GM18519 (cell line): ENCODE measurements around the gene RNF215.
A peak's percentile ranks its signal among the peaks of the same experiment; 100 is the strongest.
"Not testable (repeated sequence)": the region's sequence is repeated elsewhere in the genome, so short reads cannot be mapped to it uniquely, and the experiment has no call there.

Experiments
- ATAC-seq: cut with Tn5 transposase; IDR thresholded peaks from one replicate; pipeline ENCODE4 v1.9.1; 2021; ENCODE audit warnings: mild to moderate bottlenecking, moderate library complexity; ENCODE audit not compliant: unreplicated experiment, low FRiP score

The RNF215 gene

DNA sequence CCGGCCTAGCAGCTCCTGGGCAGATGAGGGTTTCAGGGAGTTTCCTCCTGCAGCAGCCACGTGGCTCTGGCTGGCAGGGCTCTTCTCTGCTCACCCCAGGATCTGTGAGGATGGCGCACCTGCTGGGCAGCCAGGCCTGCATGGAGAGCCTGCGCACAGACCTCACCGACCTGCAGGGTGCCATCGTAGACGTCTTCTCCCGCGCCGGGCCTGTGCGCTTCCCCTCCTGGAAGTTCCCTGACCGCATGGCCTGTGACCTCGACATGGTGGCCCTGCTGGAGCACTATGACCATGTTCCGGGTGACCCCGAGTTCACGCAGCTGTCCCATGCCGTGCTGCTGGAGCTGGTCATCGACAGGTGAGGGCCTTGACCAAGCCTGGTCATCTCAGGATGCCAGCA is 21.3 kb downstream of the RNF215 start:
- no peak for ATAC-seq

DNA sequence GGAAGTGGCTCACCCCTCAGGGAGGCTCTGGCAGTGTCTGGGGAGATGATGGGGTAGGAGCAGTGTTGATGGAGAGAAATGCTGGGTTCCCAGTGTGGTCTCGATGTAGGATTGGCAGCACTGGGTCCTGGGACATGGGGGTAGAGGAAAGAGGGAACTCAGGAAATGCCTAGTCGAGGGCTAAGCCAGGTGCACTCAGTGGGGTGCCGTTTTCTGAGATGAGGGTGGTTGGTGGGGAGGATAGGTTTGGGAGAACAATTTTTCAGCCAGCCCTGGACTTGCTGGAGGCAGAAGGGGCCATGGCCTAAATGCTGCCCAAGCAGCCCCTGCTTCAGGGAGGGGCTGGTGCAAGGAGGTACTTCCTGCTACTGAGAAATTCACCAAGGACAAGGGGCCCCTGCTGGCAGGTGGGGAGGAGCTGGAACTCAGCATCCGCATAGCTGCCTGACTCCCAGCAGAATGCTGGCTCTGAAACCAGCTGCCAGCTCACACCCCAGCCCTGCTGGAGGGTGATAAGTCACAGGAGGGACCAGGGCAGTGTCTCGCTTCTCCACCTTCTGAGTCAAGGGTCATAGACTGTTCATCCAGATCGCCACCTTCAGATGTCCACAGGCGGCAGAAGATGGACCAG is 24.4 kb downstream of the RNF215 start:
- no peak for ATAC-seq

DNA sequence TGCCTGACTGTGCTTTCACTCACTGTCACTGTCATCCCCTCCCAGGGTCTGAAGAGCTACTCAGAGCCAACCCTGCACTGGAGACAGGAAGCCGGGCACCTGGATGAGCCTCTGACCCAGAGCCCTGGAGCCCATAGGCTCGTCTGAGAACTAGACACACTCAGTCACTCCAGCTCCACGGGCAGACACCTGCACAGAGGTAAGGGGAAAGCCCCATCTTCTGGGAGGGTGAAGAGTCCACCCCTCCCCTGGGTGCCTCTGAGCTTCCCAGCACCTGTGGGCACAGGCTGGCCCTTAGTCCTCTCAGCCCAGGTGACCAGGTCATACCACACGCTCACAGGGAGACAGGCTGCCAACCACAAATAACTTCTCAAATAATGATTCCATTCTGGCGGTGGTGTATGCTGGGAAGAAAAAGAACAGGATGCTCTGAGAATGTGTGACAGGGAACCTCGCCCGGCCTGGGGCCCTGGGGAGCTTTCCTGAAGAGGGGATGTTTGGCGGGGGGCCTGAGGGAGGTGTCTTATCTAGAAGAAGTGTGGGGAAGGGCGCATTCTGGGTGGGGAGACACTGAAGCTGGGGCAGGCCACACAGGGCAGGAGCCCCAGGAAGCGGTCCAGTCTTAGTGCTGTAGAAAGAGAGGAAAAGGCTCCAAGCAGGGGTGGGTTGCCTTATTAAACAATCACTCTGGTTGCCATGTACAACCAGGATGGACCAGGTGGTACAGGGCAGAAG is 25.1 kb downstream of the RNF215 start:
- no peak for ATAC-seq

DNA sequence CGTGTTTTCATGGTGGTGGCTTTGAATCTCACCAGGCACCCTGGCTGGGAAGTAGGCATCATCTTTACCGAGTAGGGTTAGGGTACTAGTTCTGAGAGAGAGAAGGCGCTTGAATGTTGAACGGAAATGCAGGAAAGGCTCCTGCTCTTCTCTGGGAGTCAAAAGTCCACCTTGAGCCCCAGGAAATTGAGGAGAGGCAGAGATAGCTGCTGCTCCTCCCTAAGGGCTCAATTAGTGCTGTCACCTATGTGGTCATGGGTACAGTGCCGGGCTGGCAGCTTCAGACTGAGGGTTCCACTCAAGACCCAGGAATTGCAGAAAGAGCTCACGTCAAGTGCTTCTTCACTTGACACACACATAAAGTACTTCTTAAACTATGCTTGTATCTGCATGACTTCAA is 28.7 kb downstream of the RNF215 start:
- ATAC-seq, result no peak

DNA sequence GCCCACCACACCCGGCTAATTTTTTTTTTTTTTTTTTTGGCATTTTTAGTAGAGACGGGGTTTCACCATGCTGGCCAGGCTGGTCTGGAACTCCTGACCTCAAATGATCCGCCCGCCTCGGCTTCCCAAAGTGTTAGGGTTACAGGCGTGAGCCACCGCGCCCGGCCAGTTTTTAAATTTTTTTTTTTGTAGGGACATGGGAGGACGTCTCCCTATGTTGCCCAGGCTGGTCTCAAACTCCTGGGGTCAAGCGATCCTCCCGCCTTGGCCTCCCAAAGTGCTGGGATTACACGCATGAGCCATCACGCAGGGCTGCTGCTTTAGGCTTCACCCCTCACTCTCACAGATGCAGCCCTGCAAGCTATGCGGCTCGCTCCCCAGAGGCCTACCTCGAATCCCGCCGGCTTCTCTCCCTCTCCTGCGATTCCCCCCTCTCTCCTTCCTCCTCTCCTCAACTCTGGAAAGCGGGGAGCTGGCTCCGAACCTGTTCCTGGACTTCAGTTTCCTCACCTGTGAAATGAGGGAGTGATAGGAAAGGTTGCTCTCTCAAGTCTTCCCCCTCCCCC is 29.5 kb downstream of the RNF215 start:
- no peak for ATAC-seq

DNA sequence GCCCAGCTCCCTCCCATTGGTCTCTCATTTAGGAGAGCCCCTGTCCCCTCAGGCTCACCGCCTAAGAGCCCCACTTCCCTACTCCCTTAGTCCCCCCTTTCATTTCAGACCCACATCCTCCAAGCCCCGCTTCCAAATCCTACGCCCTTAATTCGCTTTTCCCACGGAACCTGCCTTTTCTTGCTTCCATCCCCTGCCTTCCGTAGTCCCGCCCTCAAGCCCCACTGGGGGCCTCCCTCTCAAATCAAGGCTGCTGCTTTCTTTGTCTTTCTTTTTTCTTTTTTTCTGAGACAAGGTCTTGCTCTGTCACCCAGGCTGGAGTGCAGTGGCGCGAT is 30.0 kb downstream of the RNF215 start:
- ATAC-seq, result no peak

DNA sequence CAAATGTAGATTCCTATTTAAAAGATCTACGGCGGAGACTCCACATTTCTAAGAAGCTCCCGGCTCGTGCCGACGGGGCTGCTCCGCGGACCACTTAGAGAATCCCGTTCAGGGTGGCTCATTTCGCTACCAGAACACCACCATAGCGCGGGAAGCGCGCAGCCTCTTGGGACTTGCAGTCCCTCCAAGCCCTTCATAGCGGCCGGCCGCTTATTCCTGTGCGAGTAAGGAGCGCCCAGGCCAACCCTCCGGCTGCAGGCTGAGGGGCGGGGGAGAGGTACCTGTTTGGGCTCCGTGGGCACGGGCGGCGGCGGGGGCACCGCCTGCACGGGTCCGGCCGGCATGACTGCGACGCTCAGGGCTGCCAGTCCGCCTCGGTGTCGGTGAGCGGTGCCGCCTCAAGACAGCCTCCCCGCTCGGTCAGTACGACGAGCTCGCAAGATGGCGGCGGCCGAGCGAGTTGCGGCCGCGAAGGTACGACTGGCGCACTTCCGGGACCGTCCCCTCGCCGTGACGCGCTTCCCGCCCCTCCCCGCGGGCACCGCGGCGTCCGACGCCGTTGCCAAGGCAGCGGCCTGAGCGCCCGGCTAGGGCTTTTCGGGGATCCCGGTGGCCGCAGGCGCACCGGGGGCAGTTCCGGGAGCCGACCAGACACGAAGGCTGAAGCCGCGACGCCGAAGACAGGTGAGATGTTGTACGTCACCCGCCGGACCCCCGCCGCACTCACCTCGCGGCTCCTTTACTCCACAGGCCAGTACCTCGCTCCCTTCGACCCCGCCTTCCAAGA is 30.6 kb downstream of the RNF215 start, which contains the start of the genes CCDC157 and SF3A1:
Gene CCDC157, plus strand, starts transcription at position 559 of the 787 bp plus-strand sequence. CDS start 8,994 bp downstream, outside the sequence.
Gene SF3A1, minus strand, starts transcription at position 446 of the 787 bp plus-strand sequence. Its CDS starts 102 bp downstream, at position 344.
- peak; percentile 70 for ATAC-seq

DNA sequence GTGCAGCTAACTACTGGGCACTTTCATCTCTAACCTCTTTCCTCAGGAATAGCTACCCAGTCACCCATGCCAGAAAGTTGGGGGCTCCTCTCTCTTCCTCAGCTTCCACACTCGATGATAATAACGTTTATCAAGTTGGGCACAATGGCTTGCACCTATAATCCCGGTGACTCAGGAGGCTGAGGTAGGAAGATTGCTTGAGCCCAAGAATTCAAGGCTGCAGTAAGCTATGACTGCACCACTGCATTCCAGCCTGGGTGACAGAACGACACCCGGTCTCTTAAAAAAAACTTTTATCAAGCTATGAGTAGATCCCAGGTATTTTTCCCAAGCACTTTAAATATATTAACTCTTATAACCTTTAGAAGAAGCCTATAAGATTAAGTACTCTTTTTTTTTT is 32.6 kb downstream of the RNF215 start:
- no peak for ATAC-seq

DNA sequence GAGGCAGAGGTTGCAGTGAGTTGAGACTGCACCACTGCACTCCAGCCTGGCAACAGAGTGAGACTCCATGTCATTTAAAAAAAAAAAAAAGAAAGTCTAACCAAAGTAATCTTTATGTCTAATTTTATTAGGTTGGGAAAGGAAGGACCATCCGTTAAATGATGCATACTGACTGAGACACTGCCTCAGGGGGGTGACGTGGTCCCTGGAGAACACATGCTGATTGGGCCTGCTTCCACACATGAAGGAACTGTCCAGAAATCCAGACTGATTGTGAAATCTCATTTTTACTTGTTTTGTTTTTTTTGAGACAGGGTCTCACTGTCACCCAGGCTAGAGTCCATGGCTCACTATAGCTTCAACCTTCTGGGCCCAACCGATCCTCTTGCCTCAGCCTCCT is 36.0 kb downstream of the RNF215 start:
- no peak for ATAC-seq

DNA sequence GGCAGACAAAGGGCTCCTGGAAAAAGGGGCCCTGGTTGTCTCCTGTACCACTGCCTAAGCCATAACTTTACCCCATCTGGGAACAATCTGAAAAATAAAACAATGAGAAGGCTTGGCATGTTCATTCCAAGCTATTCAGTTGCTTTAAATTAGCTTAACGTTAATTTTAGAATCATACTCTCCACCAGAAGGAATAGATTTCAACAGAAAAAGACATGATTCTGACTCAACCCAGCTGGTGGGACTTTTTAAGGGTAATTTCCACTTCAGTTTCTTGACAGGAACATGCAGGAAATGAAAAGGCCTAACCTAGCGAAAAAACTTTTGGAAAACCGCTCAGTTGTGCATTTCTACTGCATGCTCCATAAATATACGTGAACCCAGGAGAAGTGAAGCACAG is 38.4 kb downstream of the RNF215 start:
- no peak for ATAC-seq

DNA sequence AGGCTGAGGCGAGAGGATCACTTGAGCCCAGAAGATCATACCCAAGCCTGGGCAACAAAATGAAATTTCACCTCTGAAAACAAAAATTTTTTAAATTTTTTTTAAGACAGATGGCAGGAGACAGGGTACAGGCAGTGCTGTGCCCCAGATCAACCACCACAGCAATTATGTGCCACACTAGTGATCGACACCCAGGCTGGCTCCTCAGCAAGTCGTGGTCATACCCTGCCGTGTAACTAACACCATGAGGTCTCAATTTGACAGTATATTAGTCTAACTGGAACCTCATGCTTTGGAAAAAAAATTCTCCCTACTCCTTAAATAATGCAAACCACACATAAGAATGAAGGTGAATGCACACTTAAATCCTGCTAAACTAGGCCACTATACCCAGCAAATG is 38.8 kb downstream of the RNF215 start:
- no peak for ATAC-seq

DNA sequence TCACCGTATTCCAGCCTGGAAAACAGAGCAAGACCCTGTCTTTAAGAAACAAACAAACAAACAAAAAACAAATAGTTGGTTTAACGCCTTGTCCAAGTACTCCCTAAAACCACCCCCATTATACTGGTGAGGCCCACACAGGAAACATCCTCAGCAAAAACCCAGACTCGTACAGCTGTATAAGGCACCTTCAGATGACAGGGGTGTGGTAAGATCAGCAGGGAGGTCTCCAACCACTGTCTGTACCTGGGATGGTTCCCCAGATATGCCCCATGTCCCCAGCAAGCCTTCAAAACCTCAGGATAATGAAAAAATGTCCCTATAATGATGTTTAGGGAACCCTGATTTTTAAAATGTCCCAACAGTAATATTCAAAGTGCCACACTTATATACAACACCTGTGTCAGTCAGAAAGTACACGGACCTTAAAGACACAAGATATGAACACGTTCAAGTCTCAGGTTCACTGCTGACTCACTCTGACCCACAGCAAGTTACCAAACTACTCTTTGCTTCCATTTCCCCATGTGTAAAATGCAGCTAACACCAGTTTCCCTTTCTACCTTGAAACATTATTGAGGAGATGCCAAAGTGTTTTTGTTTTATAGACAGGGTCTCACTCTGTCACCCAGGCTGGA is 39.8 kb downstream of the RNF215 start:
- no peak for ATAC-seq

DNA sequence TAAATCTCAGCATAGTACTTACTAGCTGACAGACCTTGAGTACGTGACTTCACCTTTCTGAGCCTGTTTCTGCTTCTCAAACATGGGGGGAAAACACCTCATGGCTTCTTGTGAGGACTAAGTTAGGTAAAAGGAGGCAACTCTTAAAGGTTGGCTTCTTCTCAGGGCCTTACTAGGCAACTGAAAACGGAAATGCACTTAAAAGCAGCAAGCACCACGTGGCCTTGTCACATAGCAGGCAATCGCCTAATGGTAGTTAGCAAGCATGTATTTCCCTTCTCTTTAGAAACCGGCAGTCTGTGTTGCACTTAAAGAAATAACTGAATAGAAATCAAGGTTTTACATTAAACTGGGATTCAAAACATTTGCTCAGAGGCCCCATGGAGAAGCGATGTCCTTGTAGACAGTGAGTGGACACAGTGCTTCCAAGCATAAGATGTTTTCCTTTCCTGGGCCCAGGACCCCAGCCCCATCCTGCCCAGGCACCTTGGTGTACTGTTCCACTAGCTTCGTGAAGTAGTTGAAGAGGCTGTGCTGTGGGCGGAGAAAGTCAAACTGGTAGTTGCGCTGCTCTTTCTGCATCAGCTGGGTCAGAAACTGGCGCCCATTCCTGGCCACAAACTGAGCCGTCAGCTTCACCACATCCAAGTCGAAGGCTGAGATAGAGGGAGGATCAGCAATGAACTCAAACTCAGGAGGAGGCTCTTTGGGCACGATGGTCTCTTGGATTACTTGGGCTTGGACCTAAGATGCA is 42.6 kb downstream of the RNF215 start:
- ATAC-seq, result no peak

DNA sequence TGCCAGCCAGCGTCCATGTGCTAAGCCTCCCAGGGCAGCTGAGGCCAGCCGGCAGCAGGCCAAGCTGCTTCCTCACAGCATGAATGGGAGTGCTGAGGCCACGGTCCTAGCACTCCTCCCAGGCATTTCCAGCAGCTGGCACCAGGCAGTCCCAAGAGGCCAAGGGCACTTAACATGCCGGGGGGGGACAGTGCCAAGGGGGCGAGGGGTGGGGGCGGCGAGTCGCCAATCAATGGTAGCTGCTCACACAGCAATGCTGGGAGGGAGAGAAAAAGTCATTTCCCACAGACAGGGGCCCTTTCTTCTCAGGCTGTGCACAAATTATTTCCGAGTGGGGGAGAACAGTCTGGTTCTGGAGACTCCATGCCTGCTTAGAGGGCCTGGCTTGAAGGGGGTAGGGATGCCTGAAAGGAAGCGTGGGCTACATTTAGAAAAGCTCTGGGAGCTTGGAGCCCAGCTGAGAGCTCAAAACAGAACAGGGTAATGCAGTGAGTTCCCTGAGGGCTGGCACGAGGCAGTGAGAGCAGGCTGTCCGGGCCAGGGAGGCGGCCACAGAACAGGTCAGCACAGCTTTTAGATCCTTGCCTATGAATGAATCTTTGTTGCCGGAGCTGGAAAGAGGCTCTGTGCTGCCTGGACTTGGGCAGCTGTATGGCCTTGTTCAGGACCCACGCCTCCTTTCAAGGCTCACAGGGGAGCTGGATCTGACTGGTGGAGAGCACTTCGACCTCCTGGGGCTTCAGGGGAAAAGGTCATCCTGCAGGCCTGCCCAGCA is 46.1 kb downstream of the RNF215 start:
- no peak for ATAC-seq

DNA sequence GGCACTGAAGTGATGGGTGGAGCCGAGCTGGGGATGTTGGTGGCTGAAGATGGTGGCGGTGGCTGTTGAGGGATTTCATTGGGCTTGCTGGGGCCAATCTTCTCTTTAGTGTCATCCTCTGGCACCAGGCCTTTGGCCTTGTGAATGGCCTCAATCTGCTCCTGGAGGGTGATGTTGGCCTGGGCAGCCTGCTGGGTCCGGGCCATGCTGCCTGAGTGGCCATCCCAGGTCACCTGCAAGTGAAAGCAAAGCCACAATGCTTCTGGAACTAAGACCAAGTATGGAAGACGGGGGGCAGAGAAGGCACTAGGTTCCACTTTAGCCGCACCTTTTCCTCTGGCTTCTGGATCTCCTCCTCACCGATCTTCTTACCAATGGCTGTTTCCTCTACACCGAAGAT is 48.4 kb downstream of the RNF215 start:
- no peak for ATAC-seq

DNA sequence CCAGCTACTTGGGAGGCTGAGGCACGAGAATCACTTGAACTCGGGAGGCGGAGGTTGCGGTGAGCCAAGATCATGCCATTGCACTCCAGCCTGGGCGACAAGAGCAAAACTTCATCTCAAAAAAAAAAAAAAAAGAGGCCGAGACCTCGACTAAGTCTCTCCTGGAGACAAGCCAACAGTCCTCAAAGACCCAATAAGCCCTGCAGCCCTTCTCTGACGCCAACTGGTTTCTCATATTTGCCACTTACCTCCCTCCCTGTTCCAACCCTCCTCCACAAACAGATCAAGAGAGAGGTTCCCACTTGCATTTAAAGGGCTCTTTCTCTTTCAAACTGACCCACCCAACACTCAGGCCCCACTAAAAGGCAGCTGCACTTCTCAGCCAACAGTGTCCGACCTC is 48.9 kb downstream of the RNF215 start:
- not testable (repeated sequence) for ATAC-seq

DNA sequence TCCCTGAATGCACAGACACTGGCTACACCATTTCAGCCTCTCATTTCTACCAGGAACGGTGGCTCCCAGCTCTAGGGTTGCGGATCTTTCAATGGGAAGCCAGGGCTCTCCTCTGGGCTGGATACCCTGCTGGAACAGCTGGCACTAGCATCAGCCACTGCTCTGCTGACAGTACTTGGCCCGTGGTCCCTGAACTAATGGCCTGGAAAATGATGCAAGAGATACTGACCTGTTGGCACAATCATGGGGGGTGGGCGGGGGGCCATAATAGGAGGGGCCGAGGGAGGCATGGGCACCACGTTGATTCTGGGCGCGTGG is 49.8 kb downstream of the RNF215 start:
- no peak for ATAC-seq

DNA sequence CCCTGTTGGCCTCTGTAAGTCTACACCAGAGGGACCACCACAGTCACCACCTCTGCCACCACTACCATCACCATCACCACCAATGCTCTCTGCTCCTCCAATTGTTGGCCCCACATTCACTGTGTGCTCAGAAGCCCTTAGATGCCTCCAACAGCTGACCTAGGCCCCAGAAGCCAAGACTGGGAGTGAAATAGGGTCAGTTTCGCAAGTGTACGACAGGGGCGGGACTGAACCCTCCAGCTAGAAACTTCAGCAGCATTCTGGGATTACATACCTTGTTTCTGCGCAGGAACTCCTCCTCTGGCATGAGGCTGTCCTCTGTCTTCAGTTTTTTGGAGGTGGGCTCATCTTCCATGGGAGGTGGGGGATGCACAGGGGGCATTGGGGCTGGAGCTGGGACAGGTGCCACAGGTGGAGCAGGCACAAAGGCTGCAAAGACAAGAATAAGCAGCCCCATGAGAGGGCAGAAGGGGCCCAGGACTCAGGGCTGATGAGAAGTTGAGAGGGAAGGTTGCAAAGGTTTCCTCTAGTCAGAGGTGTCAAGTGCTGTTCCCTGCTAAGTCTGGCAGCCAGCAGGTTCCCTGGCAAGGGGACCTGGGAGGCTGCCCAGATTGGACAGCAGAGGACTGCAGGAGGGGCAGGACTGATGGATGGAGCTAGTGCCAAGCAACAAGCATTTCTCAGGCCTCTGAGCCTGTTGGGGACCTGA is 50.3 kb downstream of the RNF215 start:
- ATAC-seq, result no peak

DNA sequence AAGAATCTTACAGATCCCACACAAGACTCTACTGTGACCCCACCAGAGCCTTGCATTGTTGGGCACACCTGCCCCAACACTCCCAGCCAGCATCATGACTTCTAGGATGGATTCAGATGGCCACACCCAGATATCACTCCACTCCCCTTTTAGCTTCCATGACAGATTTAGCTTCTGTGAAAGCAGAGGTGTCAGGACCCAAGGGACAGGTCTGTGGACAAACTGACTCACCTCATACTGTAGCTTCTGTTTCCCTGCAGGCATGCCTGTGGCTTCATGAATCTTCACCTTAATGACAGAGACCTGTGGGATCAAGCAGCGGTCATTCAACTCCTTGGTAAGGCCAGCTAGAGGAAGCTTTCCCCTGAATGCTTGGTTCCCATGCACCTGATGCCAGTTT is 52.0 kb downstream of the RNF215 start:
- no peak for ATAC-seq
